Parathyroid adenoma (tissue), 2 donors: Measurements from ENCODE around the gene KCNE4.

ENCODE experiments used
- H2AFZ ChIP-seq: fragments of 300-600 bp; sonication (generic); one replicate; pipeline ENCODE4 v1.7.0; 2017; ENCODE audit warnings: antibody characterized with exemption, mild to moderate bottlenecking
- H3K27ac ChIP-seq: fragments of 300-600 bp; sonication (generic); one replicate; pipeline ENCODE4 v1.7.0; 2017
- H3K27me3 ChIP-seq: fragments of 300-600 bp; sonication (generic); one replicate; pipeline ENCODE4 v1.7.0; 2017; ENCODE audit warnings: low read length; ENCODE audit not compliant: control insufficient read depth, insufficient read depth
- H3K36me3 ChIP-seq: fragments of 300-600 bp; sonication (generic); one replicate; pipeline ENCODE4 v1.7.0; 2017; ENCODE audit warnings: low read length; ENCODE audit not compliant: control insufficient read depth, insufficient read depth
- H3K4me1 ChIP-seq: fragments of 300-600 bp; sonication (generic); one replicate; pipeline ENCODE4 v1.7.0; 2017; ENCODE audit warnings: control low read depth
- H3K4me2 ChIP-seq: fragments of 300-600 bp; sonication (generic); one replicate; pipeline ENCODE4 v1.7.0; 2017; ENCODE audit warnings: low read length
- H3K4me3 ChIP-seq: fragments of 300-600 bp; sonication (generic); one replicate; pipeline ENCODE4 v1.7.0; 2017; ENCODE audit warnings: low read depth, low read length
- H3K79me2 ChIP-seq: fragments of 300-600 bp; sonication (generic); one replicate; pipeline ENCODE4 v1.7.0; 2017; ENCODE audit warnings: control low read depth
- H3K9ac ChIP-seq: fragments of 300-600 bp; sonication (generic); one replicate; pipeline ENCODE4 v1.7.0; 2017; ENCODE audit warnings: mild to moderate bottlenecking
- H3K9me3 ChIP-seq: fragments of 300-600 bp; sonication (generic); one replicate; pipeline ENCODE4 v1.7.0; 2017; ENCODE audit warnings: low read length; ENCODE audit not compliant: control insufficient read depth
- TF ChIP-seq, protein P1 (sequence below): fragments of 300-600 bp; sonication (generic); IDR thresholded peaks from one replicate; pipeline ENCODE4 v1.7.0; 2017; ENCODE audit warnings: antibody characterized with exemption, mild to moderate bottlenecking
- donor health status: primary hyperparathyroidism.

KCNE4 gene

DNA sequence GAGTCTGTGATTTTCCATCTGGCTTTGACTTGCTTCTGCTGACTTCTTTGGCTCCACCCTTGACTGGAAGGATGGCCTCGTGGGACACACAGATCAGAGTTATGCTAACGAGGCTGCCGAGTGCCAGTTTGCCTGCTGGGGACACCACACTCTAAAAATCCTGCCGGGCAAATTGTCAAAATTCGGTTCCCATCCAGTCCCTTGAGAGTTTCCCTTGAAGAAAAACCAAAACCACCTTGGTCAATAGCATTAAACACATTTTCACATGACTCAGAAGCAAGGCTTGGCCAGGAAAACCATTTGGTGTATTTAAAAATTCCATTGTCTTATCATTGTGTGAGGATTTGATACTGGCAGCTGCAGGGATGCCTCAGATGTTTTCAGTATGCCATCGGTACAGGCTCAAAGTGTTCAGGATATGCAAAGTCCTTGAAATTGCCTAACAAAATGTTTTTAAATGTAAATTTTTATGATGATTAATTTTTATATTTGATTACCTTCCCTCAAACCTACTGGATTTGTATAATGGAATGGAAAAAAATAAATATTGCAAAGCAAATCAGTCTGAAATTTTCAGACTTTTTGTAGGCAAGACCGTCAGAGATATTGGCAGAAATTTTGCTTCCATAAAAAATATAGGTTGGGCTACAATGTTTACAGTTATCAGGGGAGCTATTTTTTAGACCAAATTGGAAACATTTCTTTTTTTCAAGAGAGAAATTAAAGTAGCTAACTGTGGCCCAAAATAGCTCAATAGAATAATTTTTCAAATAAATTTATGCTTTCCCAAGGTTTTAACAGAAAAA is 41.6 kb downstream of the KCNE4 start:
- no peaks in the 10 kb centered on the region for H3K4me1 ChIP-seq
- no peaks in the 10 kb centered on the region for H3K27me3 ChIP-seq
- no peak overlapping the region for H3K27ac ChIP-seq
- no peaks in the 10 kb centered on the region for H3K79me2 ChIP-seq
- no peak overlapping the region for H2AFZ ChIP-seq
- H3K9ac ChIP-seq: no peak overlapping the region
- no peak overlapping the region for H3K4me3 ChIP-seq
- H3K4me2 ChIP-seq: no peak overlapping the region
- no peaks in the 10 kb centered on the region for H3K9me3 ChIP-seq
- TF ChIP-seq, protein P1, sequence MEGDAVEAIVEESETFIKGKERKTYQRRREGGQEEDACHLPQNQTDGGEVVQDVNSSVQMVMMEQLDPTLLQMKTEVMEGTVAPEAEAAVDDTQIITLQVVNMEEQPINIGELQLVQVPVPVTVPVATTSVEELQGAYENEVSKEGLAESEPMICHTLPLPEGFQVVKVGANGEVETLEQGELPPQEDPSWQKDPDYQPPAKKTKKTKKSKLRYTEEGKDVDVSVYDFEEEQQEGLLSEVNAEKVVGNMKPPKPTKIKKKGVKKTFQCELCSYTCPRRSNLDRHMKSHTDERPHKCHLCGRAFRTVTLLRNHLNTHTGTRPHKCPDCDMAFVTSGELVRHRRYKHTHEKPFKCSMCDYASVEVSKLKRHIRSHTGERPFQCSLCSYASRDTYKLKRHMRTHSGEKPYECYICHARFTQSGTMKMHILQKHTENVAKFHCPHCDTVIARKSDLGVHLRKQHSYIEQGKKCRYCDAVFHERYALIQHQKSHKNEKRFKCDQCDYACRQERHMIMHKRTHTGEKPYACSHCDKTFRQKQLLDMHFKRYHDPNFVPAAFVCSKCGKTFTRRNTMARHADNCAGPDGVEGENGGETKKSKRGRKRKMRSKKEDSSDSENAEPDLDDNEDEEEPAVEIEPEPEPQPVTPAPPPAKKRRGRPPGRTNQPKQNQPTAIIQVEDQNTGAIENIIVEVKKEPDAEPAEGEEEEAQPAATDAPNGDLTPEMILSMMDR: no peak
- no peaks in the 10 kb centered on the region for H3K36me3 ChIP-seq

DNA sequence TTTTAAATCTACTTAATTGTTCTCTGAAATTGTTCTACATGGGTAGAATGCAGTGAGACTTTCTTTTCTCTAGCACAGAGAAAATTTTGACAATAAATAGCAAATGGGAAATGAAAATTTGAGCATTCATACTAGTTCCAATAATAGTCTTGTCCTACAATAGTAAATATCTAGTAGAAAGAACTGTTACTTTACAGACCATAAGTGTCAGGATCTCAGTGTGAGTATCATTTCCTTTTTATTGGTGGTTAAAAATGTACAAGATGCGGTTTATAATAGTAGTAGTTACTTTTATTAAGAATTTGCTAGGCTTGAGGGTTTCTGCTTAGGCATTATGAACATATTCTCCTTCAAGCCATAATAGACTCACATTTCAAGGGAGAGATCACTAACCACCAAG is 43.2 kb downstream of the KCNE4 start:
- Histone ChIP-seq H3K79me2 (no peaks in the 10 kb centered on the region), H3K27me3 (no peaks in the 10 kb centered on the region), H3K4me3 (no peak overlapping the region), H3K9me3 (no peaks in the 10 kb centered on the region), H2AFZ (no peak overlapping the region), H3K4me2 (no peak overlapping the region), H3K36me3 (no peaks in the 10 kb centered on the region), H3K27ac (no peak overlapping the region), H3K9ac (no peak overlapping the region), H3K4me1 (no peaks in the 10 kb centered on the region)
- TF ChIP-seq, protein P1: no peak

DNA sequence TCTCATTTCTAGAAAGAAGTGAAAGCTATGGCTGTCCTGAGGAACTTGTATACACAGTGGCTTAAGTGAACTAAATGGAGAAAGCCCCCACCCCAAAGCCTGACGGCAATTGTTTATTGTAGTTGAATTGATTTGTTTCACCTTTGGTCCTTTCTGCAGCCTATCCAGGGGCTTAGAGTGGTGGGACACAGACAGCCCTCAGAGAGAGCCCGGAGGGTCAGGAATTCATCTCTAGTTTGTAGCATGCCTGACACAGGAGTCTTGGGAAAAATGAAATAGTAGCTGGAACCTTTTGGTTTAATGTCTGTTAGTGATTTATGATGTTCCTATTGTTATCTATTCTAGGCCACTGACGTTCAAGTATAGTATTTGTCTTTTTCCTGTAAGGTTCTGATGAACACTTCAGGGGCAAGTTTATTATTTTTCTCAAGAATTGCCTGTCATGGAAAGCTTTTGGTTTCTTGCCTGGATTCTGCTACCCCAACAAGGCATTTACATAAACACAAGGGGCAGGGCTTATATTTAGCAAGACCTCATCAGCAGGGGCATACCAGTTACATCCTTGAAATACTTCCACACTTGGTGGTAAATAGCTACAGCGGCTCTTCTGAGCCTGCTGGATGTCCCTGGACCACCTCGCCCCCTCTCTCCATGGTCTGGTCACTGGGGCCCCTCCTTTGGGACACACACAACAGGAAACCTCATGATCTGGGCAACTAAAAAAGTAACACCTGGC is 44.4 kb downstream of the KCNE4 start:
- Histone ChIP-seq H3K36me3 (no peaks in the 10 kb centered on the region), H2AFZ (no peak overlapping the region), H3K79me2 (no peaks in the 10 kb centered on the region), H3K27ac (no peak overlapping the region), H3K9me3 (no peaks in the 10 kb centered on the region), H3K9ac (no peak overlapping the region), H3K4me2 (no peak overlapping the region), H3K27me3 (no peaks in the 10 kb centered on the region), H3K4me1 (no peaks in the 10 kb centered on the region), H3K4me3 (no peak overlapping the region)
- TF ChIP-seq, protein P1: no peak

DNA sequence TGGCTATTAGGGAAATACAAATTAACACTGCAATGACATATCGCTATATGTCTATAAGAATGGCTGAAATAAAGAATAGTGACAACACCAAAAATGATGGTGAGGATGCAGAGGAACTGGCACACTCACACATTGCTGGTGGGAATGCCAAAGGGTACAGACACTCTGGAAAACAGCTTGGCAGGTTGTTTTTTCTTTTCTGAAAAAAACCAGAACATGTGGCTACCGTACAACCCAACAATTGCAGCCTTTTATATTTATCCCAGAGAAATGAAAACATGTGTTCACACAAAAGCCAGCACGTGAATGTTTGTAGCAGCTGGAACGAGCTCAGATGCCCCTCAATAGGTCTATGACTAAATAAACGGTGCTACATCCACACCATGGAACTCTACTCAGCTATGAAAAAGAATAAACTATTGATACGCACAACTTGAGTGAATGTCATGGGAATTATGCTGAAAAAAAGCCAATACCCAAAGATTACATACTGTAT is 45.9 kb downstream of the KCNE4 start:
- H2AFZ ChIP-seq: no peak overlapping the region
- no peak overlapping the region for H3K9ac ChIP-seq
- no peak overlapping the region for H3K4me3 ChIP-seq
- no peaks in the 10 kb centered on the region for H3K36me3 ChIP-seq
- TF ChIP-seq, protein P1: no peak
- no peaks in the 10 kb centered on the region for H3K79me2 ChIP-seq
- no peak overlapping the region for H3K4me2 ChIP-seq
- no peaks in the 10 kb centered on the region for H3K4me1 ChIP-seq
- H3K27ac ChIP-seq: no peak overlapping the region
- no peaks in the 10 kb centered on the region for H3K9me3 ChIP-seq
- H3K27me3 ChIP-seq: no peaks in the 10 kb centered on the region
